ENCODE results near the gene WDFY2. TPM values are rescaled to one million over a fixed set of nuclear protein-coding genes. Genes with fewer than 3 reads are reported as not detected.

Gene WDFY2
- total and polyA plus RNA-seq, 2 of the 13 experiments (the other 11 are each of a cell fraction or from before 2014, with no cell fraction given): 22.6 to 27.0 TPM

DNA sequence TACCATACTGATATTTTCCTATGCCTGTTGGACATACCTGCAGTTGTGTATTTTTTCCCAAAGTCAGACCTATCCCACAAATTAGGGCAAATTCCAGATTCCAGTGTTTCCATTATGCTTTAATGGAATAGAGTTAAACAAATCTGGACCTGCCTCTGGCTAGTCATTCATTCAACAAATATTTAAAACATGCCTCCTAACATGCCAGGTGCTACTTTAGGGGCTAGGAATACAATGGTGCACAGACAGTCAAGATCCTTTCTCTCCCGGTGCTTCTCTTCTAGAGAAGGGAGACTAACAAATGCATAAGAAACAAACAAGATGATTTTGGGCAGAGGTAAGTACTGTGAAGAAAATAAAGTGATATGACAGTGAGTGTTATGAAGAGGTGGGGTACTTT, 7.5 kb upstream of the WDFY2 start:
- POLR2A ChIA-PET: no interaction called here
- H4K20me1 ChIP-seq (ENCODE audit: insufficient read depth, low read length): no peaks in the 10 kb centered on the region
- TF ChIP-seq KDM1A (CRISPR knock-in tag; IDR thresholded peaks at IDR 0.05) (no peak), SOX6 (IDR thresholded peaks at IDR 0.05) (no peak), SOX6 (CRISPR knock-in tag; IDR thresholded peaks at IDR 0.05) (no peak), ZNF224 (CRISPR knock-in tag; IDR thresholded peaks at IDR 0.05) (no peak), HNRNPLL (IDR thresholded peaks at IDR 0.05; ENCODE audit: low read depth, low read length, poor library complexity, severe bottlenecking) (no peak), ZNF530 (CRISPR knock-in tag; IDR thresholded peaks at IDR 0.05; ENCODE audit: low read depth) (no peak), ZEB1 (IDR thresholded peaks at IDR 0.05; ENCODE audit: insufficient replicate concordance, low read depth) (no peak), CCAR2 (optimal IDR thresholded peaks at IDR 0.05; ENCODE audit: low read depth, low read length) (no peak), THYN1 (CRISPR knock-in tag; IDR thresholded peaks at IDR 0.05; ENCODE audit: borderline replicate concordance, low read depth) (no peak), XRCC5 (optimal IDR thresholded peaks at IDR 0.05; ENCODE audit: low read length) (no peak), HOXA7 (CRISPR knock-in tag; IDR thresholded peaks at IDR 0.05) (no peak), SP5 (CRISPR knock-in tag; IDR thresholded peaks at IDR 0.05; ENCODE audit: borderline replicate concordance, low read depth) (no peak), MTA1 (CRISPR knock-in tag; IDR thresholded peaks at IDR 0.05; ENCODE audit: borderline replicate concordance) (no peak), FOXO1 (CRISPR knock-in tag; IDR thresholded peaks at IDR 0.05) (no peak)
- TF ChIP-seq, protein P1, sequence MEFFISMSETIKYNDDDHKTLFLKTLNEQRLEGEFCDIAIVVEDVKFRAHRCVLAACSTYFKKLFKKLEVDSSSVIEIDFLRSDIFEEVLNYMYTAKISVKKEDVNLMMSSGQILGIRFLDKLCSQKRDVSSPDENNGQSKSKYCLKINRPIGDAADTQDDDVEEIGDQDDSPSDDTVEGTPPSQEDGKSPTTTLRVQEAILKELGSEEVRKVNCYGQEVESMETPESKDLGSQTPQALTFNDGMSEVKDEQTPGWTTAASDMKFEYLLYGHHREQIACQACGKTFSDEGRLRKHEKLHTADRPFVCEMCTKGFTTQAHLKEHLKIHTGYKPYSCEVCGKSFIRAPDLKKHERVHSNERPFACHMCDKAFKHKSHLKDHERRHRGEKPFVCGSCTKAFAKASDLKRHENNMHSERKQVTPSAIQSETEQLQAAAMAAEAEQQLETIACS (CRISPR knock-in tag; IDR thresholded peaks at IDR 0.05): no peak
- TF ChIP-seq, protein P2, sequence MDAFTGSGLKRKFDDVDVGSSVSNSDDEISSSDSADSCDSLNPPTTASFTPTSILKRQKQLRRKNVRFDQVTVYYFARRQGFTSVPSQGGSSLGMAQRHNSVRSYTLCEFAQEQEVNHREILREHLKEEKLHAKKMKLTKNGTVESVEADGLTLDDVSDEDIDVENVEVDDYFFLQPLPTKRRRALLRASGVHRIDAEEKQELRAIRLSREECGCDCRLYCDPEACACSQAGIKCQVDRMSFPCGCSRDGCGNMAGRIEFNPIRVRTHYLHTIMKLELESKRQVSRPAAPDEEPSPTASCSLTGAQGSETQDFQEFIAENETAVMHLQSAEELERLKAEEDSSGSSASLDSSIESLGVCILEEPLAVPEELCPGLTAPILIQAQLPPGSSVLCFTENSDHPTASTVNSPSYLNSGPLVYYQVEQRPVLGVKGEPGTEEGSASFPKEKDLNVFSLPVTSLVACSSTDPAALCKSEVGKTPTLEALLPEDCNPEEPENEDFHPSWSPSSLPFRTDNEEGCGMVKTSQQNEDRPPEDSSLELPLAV (CRISPR knock-in tag; conservative IDR thresholded peaks at IDR 0.05; ENCODE audit: low read depth): no peak
- no peaks in the 10 kb centered on the region for H3K9me3 ChIP-seq (ENCODE audit: low read length)
- ATAC-seq: no peak
- H3K9ac ChIP-seq (ENCODE audit: insufficient read depth, low read depth, low read length): no peak overlapping the region
- no peak overlapping the region for H3K4me2 ChIP-seq (ENCODE audit: low read depth, low read length)
- H3K27ac ChIP-seq (ENCODE audit: extremely low read length, insufficient read depth, low read length): no peak overlapping the region
- CTCF ChIA-PET (ENCODE audit: low intra/inter-chr PET ratio, low total read pairs): no interaction called here
- FAIRE-seq: no peak
- H3K27me3 ChIP-seq (ENCODE audit: control insufficient read depth in 1 of 2, insufficient read depth in 2 of 2, low read length in 2 of 2): no peaks in the 10 kb centered on the region
- H3K4me1 ChIP-seq (ENCODE audit: insufficient read depth, low read length): peaks cover 27% of the 10 kb centered on the region
- H2AFZ ChIP-seq (ENCODE audit: low read length): no peak overlapping the region
- 41% methylated on average over 1 of the region's 1 CpG for WGBS (ENCODE audit: low lambda C conversion rate)
- no TSS peak for BruUV-seq (replicated peaks)
- intact Hi-C loops (cut with micrococcal nuclease; ENCODE audit: unreplicated experiment): no loop called here
- no peak for DNase-seq (ENCODE audit: low spot score)
- in situ Hi-C loops (cut with HindIII; ENCODE audit: extremely low pct_ligation_motif_present, low pct_unique_long_range_greater_than_20kb): no loop called here
- no peak overlapping the region for H3K4me3 ChIP-seq (replicated peaks in 1 of 3; ENCODE audit: insufficient read depth in 1 of 3, low read depth in 2 of 3, low read length in 3 of 3)
- H3K36me3 ChIP-seq (replicated peaks in 1 of 2; ENCODE audit: control insufficient read depth in 1 of 2, insufficient read depth in 2 of 2, low read length in 2 of 2): no peaks in the 10 kb centered on the region
- H3K79me2 ChIP-seq (ENCODE audit: insufficient read depth, low read length): no peaks in the 10 kb centered on the region

Measured in HepG2 (cell line).